Fibroblast of skin of left quadriceps (primary cell): ENCODE measurements around the gene PCID2.

Experiments used
- DNase-seq, 2 experiments: peaks; one replicate each; pipeline ENCODE4 v3.0.0-alpha.2; 2013; ENCODE audit warnings: low read depth in 2 of 2

Gene PCID2

GRCh38 chr13:113149711-113150549, 58.5 kb downstream of the PCID2 start:
- DNase-seq = no peak

GRCh38 chr13:113148940-113149503, 59.4 kb downstream of the PCID2 start:
- no peak for DNase-seq

GRCh38 chr13:113148407-113148806, 60.1 kb downstream of the PCID2 start:
- DNase-seq = no peak

GRCh38 chr13:113147206-113147605, 61.3 kb downstream of the PCID2 start:
- DNase-seq = no peak

- DNase-seq = no peak
Observed at GRCh38 chr13:113146750-113147149, 61.7 kb downstream of the PCID2 start.

- DNase-seq = no peak
Observed at GRCh38 chr13:113145911-113146598, 62.4 kb downstream of the PCID2 start.

- DNase-seq = no peak
Observed at GRCh38 chr13:113145496-113145895, 63.0 kb downstream of the PCID2 start.

- DNase-seq = no peak
Observed at GRCh38 chr13:113144255-113144629, 64.2 kb downstream of the PCID2 start.

GRCh38 chr13:113143466-113144254, 64.8 kb downstream of the PCID2 start:
- DNase-seq = no peak

- no peak for DNase-seq
Observed at GRCh38 chr13:113142876-113143275, 65.6 kb downstream of the PCID2 start.

GRCh38 chr13:113141601-113141970, 66.9 kb downstream of the PCID2 start:
- no peak for DNase-seq

- DNase-seq = no peak
Observed at GRCh38 chr13:113140677-113141600, 67.5 kb downstream of the PCID2 start.

GRCh38 chr13:113139577-113139976, 68.9 kb downstream of the PCID2 start:
- no peak for DNase-seq

- DNase-seq = no peak
Observed at GRCh38 chr13:113138792-113139551, 69.5 kb downstream of the PCID2 start.

- DNase-seq = no peak
Observed at GRCh38 chr13:113137691-113138298, 70.7 kb downstream of the PCID2 start.

GRCh38 chr13:113135281-113135760, 73.1 kb downstream of the PCID2 start:
- DNase-seq = no peak

- no peak for DNase-seq
Observed at GRCh38 chr13:113129921-113130750, 78.3 kb downstream of the PCID2 start.

GRCh38 chr13:113129480-113129879, 79.0 kb downstream of the PCID2 start:
- DNase-seq = no peak
